ENCODE measurements around the gene PSMB7.

DNA sequence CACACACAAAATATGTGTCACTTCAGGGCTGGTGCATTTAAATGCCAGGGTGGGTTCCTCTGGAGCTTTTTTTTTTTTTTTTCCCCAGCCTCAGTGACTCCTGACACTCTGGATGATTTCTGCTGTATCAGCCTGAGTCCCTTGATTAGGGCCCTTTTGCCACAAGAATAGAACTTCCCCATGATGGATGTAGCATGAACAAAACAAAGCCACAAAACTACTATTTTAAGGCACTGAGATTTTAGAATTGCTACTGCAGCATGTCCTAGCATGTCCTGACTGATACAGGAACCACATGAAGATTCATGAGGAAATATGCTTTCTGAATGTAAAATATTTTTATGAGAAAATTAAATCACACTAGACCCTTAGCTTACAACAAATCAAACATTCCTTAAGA is 21.1 kb upstream of the PSMB7 start:
- TF ChIP-seq CHD2 (IDR thresholded peaks at IDR 0.05; ENCODE audit: low read depth, low read length) (no peak), ZNF407 (CRISPR knock-in tag; IDR thresholded peaks at IDR 0.05; ENCODE audit: not compliant biosample characterization) (no peak), POLR2AphosphoS5 (IDR thresholded peaks at IDR 0.05; ENCODE audit: low read depth, low read length) (no peak), FOXK2 (IDR thresholded peaks at IDR 0.05) (no peak), NCOA2 (CRISPR knock-in tag; IDR thresholded peaks at IDR 0.05) (no peak), MIXL1 (CRISPR knock-in tag; IDR thresholded peaks at IDR 0.05) (no peak), HOXD1 (CRISPR knock-in tag; IDR thresholded peaks at IDR 0.05) (no peak)
